HUES6 (cell line): ENCODE results near the gene ARMC3.
A peak's percentile ranks its signal among the peaks of the same experiment; 100 is the strongest.
"Not testable (repeated sequence)": the region's sequence is repeated elsewhere in the genome, so short reads cannot be mapped to it uniquely, and the experiment has no call there.

Experiments used
- H3K27ac ChIP-seq: 2 replicates; pipeline ENCODE4 v1.7.0; 2013; ENCODE audit warnings: low read depth, mild to moderate bottlenecking, low read length, inconsistent platforms
- H3K27me3 ChIP-seq: 2 replicates; pipeline ENCODE4 v1.6.1; 2013; ENCODE audit warnings: low read length; ENCODE audit not compliant: control insufficient read depth, insufficient read depth
- H3K36me3 ChIP-seq: 2 replicates; pipeline ENCODE4 v1.6.1; 2013; ENCODE audit warnings: low read length; ENCODE audit not compliant: control insufficient read depth, insufficient read depth
- H3K4me1 ChIP-seq: 2 replicates; pipeline ENCODE4 v1.6.1; 2013; ENCODE audit warnings: low read length; ENCODE audit not compliant: control insufficient read depth, insufficient read depth
- H3K4me3 ChIP-seq: 2 replicates; pipeline ENCODE4 v1.5.1; 2013; ENCODE audit warnings: low read depth, low read length
- H3K9ac ChIP-seq: one replicate; pipeline ENCODE4 v1.6.1; 2013; ENCODE audit warnings: mild to moderate bottlenecking, low read length
- H3K9me3 ChIP-seq: 2 replicates; pipeline ENCODE4 v1.6.1; 2013; ENCODE audit warnings: low read depth, low read length; ENCODE audit not compliant: control insufficient read depth, insufficient read depth

The ARMC3 gene

DNA sequence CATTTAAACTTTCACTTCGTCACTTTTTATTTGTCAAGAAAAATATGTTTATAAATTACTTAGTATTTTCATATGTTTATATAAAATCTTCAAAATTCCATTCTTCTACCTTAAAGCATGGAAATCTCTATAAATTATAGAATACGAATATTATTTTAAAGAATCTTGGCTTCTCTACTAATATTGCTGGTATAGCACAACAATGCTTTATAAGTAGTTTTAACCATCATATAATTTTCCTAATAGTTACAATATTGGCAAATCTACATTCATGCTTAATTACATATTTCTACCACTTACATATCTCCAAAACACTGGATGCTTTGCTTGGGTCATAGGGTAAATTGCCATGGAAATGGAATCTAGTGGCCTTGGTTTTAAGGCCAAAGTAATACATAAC, 21.1 kb upstream of the ARMC3 start:
- Histone ChIP-seq H3K27ac (no peak overlapping the region), H3K27me3 (no peaks in the 10 kb centered on the region), H3K4me1 (no peaks in the 10 kb centered on the region), H3K36me3 (no peaks in the 10 kb centered on the region), H3K9me3 (peaks cover 37% of the 10 kb centered on the region), H3K4me3 (no peak overlapping the region), H3K9ac (no peak overlapping the region)

- Histone ChIP-seq H3K4me1 (no peaks in the 10 kb centered on the region), H3K27me3 (no peaks in the 10 kb centered on the region), H3K9ac (no peak overlapping the region), H3K27ac (no peak overlapping the region), H3K4me3 (no peak overlapping the region), H3K9me3 (peaks cover 37% of the 10 kb centered on the region), H3K36me3 (no peaks in the 10 kb centered on the region)
Measured at GRCh38 chr10:22908837-22909236, 19.0 kb upstream of the ARMC3 start.

GRCh38 chr10:22909673-22910072, 18.2 kb upstream of the ARMC3 start:
- H3K27ac ChIP-seq, H3K4me1 ChIP-seq, H3K9ac ChIP-seq, H3K36me3 ChIP-seq, H3K27me3 ChIP-seq, H3K4me3 ChIP-seq: not testable (repeated sequence)
- H3K9me3 ChIP-seq = peaks cover 37% of the 10 kb centered on the region

- H3K27ac ChIP-seq = no peak overlapping the region
- peaks cover 37% of the 10 kb centered on the region for H3K9me3 ChIP-seq
- no peaks in the 10 kb centered on the region for H3K36me3 ChIP-seq
Measured at GRCh38 chr10:22911067-22911466, 16.8 kb upstream of the ARMC3 start.

GRCh38 chr10:22911889-22912762, 15.7 kb upstream of the ARMC3 start:
- H3K27ac ChIP-seq = no peak overlapping the region
- H3K36me3 ChIP-seq = no peaks in the 10 kb centered on the region
- no peak overlapping the region for H3K9ac ChIP-seq

More at GRCh38 chr10:22911067-22911466, 16.8 kb upstream of the ARMC3 start:
- H3K4me3 ChIP-seq = no peak overlapping the region
- no peaks in the 10 kb centered on the region for H3K27me3 ChIP-seq
- H3K4me1 ChIP-seq = no peaks in the 10 kb centered on the region
- H3K9ac ChIP-seq = no peak overlapping the region

DNA sequence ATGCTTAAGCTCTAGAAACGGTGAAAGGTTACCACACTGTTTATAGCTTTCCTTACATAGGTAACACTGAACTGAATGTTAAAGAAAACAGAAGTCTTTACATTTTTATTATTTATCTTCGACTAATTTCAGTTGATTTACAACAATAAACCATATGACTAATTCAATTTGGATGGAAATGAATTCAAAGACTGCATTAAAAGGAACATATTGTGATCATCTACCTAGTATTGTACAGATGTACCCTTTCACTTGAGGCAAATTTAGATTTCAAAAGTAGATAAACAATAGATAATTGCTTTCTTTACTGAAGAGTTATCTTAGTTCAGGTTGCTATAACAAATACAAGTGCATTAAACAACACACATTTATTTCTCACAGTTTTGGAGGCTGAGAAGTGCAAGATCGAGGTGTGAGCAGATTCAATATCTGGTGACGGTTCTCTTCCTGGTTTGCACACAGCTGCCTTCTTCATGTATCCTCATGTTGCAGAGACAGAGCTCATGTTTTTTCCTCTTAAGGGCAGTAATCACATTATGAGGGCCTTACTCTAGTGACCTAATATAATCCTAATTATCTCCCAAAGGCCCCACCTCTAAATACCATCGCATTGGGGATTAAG, 15.0 kb upstream of the ARMC3 start:
- Histone ChIP-seq H3K27ac (no peak overlapping the region), H3K4me1 (no peaks in the 10 kb centered on the region), H3K27me3 (no peaks in the 10 kb centered on the region), H3K9me3 (peaks cover 32% of the 10 kb centered on the region), H3K9ac (no peak overlapping the region), H3K4me3 (no peak overlapping the region), H3K36me3 (no peaks in the 10 kb centered on the region)

More at GRCh38 chr10:22911889-22912762, 15.7 kb upstream of the ARMC3 start:
- Histone ChIP-seq H3K4me3 (no peak overlapping the region), H3K9me3 (peaks cover 35% of the 10 kb centered on the region), H3K4me1 (no peaks in the 10 kb centered on the region), H3K27me3 (no peaks in the 10 kb centered on the region)

DNA sequence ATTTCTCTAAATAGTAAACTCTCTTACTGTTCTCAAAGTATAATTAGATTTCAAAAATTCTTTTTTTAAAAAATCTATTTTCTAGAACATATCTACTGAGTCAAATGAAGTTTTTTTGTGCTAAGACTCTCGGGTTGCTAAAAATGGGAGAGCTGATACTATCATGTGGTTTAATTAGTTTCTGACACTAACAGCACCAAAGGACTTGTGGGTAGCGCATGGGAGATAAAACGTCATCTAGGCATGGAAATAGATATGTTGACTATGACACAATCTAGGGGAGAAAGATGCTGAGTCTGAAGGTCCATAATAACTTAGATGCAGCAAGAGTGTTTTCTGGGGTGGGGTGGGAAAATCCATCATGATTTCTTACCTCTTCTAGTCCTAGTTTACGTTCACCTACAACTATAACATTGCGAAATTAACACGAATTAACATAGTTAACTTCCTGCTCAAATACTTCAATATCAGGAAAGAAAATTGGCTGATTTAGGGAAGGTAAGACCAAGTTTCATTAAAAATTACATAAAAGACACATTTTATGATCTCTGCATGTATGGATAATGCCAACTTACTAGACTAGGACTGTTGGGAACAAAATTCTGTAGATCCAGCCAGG, 14.3 kb upstream of the ARMC3 start:
- H3K27me3 ChIP-seq = no peaks in the 10 kb centered on the region

DNA sequence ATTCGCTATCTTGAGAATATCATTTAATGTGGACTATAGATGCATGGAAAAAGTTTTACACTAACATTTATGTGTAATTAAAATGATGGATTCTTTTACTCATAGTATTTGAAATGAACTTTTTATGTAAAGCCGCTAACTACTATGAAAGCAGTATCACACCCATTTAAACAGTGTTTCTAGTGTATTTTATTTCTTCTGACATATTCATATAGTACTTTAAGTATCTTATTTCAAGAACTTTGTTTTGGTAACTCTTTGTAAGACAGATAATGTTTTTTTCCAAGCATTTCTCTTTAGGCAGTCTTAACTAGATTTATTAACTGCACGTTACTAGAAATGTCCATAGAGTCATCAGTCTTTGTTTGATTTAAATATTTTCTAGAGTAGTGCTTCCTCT, 12.5 kb upstream of the ARMC3 start:
- Histone ChIP-seq H3K9me3 (peaks cover 14% of the 10 kb centered on the region; the same call in 1 of the 2 replicates), H3K27me3 (no peaks in the 10 kb centered on the region), H3K27ac (no peak overlapping the region)

More for the DNA sequence above, 14.3 kb upstream of the ARMC3 start:
- Histone ChIP-seq H3K4me1 (no peaks in the 10 kb centered on the region), H3K9me3 (peaks cover 25% of the 10 kb centered on the region), H3K27ac (no peak overlapping the region), H3K9ac (no peak overlapping the region), H3K4me3 (no peak overlapping the region), H3K36me3 (no peaks in the 10 kb centered on the region)

GRCh38 chr10:22925088-22925487, 2.8 kb upstream of the ARMC3 start:
- H3K4me3 ChIP-seq = no peak overlapping the region
- peaks cover 4% of the 10 kb centered on the region; the same call in 1 of the 2 replicates for H3K4me1 ChIP-seq
- H3K9me3 ChIP-seq = no peaks in the 10 kb centered on the region
- no peak overlapping the region for H3K9ac ChIP-seq
- no peaks in the 10 kb centered on the region for H3K36me3 ChIP-seq
- peaks cover 23% of the 10 kb centered on the region for H3K27me3 ChIP-seq
- no peak overlapping the region for H3K27ac ChIP-seq

More for the DNA sequence above, 12.5 kb upstream of the ARMC3 start:
- no peak overlapping the region for H3K4me3 ChIP-seq
- H3K36me3 ChIP-seq = no peaks in the 10 kb centered on the region
- H3K9ac ChIP-seq = no peak overlapping the region
- no peaks in the 10 kb centered on the region for H3K4me1 ChIP-seq

DNA sequence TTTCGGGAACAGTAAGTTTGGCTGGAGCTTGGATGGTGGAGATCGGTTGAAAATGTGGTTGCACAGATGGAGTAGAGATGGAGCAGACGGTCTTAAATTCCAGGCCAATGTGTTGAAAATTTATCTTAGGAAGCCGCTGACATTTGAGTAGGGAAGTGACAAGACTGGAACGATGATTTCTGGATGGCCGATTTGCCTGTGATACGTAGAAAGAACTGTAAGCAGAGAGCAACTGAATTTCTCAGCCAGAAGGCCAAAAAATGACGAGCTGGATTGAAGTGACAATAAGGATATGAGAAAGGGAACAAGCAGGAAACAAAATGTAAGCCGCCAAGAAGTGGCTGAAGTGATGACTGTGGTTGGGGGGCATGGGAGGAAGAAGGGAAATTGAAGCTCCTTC, 687 bp upstream of the ARMC3 start:
- H3K9me3 ChIP-seq = no peaks in the 10 kb centered on the region
- H3K4me1 ChIP-seq = peaks cover 4% of the 10 kb centered on the region; the same call in 1 of the 2 replicates
- no peak overlapping the region for H3K27ac ChIP-seq
- no peak overlapping the region for H3K9ac ChIP-seq
- peaks cover 23% of the 10 kb centered on the region for H3K27me3 ChIP-seq
- H3K36me3 ChIP-seq = no peaks in the 10 kb centered on the region
- H3K4me3 ChIP-seq = peak overlapping the region; percentile 70

GRCh38 chr10:22929053-22929452, 1.2 kb downstream of the ARMC3 start:
- H3K36me3 ChIP-seq, H3K4me1 ChIP-seq, H3K4me3 ChIP-seq, H3K27ac ChIP-seq, H3K9me3 ChIP-seq, H3K9ac ChIP-seq: not testable (repeated sequence)
- peaks cover 23% of the 10 kb centered on the region for H3K27me3 ChIP-seq
